NCI-H345 treated with DMSO at 0.1 percent for 48 hours (cell line): Measurements from ENCODE around the gene FMO5.

Experiments
- DNase-seq: peaks from one replicate; lab custom pipeline; 2025; ENCODE audit not compliant: unreplicated experiment; lab: John Stamatoyannopoulos, UW

FMO5 gene, protein sequence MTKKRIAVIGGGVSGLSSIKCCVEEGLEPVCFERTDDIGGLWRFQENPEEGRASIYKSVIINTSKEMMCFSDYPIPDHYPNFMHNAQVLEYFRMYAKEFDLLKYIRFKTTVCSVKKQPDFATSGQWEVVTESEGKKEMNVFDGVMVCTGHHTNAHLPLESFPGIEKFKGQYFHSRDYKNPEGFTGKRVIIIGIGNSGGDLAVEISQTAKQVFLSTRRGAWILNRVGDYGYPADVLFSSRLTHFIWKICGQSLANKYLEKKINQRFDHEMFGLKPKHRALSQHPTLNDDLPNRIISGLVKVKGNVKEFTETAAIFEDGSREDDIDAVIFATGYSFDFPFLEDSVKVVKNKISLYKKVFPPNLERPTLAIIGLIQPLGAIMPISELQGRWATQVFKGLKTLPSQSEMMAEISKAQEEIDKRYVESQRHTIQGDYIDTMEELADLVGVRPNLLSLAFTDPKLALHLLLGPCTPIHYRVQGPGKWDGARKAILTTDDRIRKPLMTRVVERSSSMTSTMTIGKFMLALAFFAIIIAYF

DNA sequence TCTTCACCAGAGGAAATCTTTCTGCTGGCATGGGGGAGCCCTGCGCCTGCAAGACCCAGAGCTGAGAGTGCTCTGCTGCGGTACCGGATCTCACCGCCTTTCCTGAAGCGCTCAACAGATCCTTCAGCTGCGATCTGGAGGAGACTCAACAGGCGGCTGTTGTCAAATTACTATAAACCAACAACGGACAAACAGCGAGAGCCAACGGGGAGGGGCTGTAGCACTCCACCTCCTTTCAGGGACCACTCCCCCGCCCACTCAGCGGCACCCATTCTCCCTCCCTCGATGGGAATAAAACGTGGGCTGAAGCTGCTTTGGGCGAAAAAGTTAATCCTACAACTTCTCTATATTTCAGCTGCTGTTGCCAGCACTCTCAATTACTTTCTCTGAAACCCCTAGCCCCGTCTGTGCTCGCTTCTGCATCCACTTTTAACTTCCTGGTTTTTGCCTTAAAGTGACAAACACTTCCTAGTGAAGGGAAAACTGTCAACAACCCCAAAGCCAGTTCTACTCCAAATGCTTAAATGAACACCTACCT is at the start of gene FMO5:
Gene FMO5 (minus strand): TSS at position 147 of the 538 bp plus-strand sequence. CDS start 310 bp downstream, outside the sequence.
- peak; percentile 71 for DNase-seq

DNA sequence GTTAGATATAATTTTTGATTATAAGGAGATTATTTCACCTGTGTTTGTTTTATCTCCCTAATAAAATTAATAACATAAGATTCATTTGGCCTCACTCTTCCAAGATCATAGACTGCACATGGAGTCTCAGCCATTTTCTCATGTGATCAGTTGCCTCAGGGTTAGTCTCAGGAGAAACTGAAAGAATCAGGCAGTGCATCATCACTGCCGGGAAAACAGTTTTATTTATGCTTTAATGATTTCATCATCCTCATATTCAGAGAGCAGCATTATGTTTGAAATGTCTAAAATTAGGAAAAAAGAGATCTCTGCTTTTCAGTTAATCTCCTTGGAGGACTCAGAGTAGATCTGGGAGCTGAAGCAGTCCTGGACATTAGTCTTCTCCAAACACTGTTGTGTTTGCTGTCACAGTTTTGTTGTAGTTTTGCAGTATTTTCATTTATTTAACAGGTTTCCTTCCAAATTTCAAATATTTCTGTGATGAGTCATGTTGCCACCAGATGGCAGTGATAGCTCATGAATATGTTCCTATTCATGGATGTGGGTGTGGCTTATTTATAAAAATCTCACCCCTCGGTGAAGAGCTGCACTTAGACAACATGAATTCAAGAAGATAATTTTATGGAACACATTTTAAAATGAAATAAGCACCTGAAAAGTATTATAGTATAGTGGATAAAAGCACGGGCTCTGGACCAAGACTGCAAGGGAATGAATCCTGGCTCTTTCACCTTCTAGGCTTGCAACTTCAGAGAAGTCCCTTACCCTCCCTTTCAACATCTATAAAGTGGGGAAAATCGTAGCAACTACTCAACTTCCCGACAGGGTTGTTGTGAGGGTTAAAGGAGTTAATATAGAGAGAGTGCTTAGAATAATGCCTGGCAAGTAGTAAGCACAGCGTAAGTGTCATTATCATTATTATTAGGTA is 48.5 kb upstream of the FMO5 start:
- peak; percentile 79 for DNase-seq

- DNase-seq = no peak
Observed at GRCh38 chr1:147272042-147272441, 46.9 kb upstream of the FMO5 start.

DNA sequence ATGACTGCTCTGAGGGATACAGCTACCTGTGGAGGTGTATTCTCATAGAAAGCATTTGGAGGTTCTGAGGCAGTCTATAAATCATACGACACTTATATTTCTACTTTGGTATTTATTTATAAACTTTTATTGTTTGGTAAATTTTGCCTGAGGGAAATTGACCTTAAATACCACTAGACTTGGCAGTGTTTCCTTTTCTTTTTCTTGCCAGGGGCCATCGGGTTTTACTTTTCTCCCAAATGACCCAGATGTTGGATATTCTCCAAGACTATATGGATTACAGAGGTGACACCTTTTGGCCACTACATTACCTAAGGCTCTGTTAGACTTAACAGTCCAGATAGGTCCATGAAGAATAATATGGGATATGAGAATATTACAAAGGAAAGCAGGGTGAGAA is 45.6 kb upstream of the FMO5 start:
- no peak for DNase-seq

DNA sequence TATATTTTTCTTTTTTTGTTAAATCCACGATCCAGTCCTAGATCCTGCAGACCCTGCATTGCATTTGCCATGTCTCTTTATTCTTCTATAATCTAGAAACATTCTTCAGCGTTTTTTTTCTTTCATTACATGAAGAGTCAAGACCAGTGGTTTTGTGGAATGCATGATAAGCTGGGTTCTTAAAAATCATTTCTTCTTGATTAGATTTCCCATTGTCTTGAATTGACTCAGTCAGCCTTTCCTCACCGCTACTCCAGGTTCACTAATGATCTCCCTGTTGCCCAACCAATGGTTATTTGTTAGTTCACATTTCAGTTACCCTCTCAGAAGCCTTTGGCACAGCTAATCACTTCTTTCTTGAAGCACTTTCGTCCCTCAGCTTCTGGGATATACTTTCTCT is 42.6 kb upstream of the FMO5 start:
- DNase-seq = no peak

DNA sequence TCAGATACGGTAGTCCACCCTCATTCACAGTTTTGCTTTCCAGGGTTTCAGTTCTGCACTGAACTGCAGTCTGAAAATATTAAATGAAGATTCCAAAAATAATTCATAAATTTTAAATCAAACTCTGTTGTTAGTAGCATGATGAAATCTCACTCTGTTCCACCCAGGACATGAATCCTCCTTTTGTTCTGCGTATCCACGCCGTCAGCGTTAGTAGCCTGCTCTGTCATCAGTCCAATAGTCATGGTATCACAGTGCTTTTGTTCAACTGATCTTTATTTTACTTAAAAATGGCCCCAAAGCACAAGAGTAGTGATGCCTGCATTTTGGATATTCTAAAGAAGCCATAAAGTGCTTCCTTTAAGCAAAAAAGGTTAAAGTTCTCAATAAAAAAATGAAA is 41.2 kb upstream of the FMO5 start:
- no peak for DNase-seq

DNA sequence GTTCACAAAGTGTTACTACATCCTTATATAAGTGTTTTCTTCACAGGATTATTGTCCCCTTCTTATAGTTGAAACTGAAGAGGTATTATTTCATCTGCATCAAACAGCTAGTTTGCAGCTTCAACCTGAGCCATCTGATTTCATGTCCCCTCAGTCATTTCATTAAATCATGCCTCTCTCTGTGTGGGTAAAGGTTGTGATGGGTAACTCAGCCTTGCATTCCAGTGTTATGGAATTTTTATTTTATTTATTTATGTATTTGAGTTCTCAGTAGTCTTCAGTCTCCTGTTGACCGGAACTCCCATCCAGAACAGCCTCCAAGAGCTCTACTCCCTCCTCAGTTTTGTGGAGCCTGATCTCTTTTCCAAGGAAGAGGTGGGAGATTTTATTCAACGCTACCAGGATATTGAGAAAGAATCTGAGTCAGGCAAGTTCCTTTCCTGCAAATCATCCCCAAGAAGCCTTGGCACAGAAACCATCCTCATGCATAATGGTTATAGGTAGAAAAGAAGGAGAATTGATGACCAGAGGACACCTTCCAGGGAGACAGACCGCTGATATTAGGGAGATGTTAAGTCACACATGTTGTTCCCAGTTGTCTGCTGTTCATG is 39.1 kb upstream of the FMO5 start:
- DNase-seq = no peak

DNA sequence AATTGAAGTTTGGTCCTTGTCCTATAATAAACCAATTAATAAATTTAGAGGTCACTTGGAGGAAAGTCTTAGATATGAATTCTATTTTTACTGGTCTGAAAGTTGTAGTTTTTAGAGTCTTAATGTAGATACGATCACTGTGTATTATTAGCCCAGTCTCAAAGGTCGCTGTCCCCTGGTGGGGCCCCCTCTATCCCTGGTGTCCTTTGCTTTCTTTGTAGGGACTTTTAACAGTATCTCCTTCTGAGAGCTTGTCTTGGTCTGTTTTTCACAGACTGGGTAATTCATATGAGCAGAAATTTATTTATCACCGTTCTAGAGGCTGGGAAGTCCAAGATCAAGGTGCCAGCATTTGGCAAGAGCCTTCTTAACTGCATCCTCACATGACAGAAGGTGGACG is 35.8 kb upstream of the FMO5 start:
- no peak for DNase-seq

DNA sequence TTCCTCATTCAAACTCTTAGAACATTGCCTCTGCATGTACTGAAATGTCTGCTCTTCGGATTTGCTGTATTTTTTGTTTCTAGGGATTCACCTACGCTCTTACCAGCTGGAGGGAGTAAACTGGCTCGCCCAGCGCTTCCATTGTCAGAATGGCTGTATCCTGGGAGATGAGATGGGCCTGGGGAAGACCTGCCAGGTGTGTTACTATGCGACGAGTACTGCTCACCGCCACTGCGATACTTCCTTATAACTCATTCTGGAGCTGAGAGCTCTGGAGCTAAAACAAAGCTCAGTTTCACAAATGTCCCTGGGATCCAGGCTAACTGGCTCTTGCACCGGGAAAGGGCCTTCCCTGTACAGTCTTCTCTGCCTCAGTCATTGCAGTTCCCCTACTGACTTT is 27.4 kb upstream of the FMO5 start:
- DNase-seq = no peak

- DNase-seq = no peak
Observed at GRCh38 chr1:147247656-147248238, 22.6 kb upstream of the FMO5 start.

DNA sequence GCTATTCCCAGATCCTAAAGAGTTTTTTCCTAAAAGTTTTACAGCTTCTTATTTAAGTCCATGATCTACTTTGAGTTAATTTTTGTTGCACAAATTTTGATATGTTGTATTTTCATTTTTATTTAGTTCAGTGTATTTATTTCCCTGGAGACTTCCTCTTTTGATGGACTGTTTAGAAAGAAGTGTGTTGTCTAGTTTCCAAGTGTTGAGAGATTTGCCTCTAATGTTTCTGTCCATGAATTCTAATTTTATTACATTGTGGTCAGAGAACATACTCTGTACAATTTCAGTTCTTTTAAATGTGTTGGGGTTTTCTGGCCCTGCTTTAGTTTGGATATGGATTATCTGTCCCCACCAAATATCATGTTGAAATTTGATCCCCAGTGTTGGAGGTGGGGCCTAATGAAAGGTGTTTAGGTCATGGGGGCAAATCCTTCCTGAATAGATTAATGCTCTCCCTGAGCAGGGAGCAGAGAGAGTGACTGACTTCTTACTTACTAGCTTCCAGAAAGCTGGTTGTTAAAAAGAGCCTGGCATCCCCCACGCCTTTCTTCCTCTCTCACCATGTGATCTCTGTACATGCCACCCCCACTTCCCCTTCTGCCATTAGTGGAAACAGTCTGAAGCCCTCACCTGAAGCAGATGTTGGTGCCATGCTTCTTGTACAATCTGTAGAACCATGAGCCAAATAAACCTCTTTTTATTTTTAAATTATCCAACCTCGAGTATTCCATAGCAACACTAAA is 21.9 kb upstream of the FMO5 start:
- DNase-seq = no peak

- DNase-seq = no peak
Observed at GRCh38 chr1:147246044-147246690, 21.0 kb upstream of the FMO5 start.

- no peak for DNase-seq
Observed at GRCh38 chr1:147245586-147246021, 20.5 kb upstream of the FMO5 start.

DNA sequence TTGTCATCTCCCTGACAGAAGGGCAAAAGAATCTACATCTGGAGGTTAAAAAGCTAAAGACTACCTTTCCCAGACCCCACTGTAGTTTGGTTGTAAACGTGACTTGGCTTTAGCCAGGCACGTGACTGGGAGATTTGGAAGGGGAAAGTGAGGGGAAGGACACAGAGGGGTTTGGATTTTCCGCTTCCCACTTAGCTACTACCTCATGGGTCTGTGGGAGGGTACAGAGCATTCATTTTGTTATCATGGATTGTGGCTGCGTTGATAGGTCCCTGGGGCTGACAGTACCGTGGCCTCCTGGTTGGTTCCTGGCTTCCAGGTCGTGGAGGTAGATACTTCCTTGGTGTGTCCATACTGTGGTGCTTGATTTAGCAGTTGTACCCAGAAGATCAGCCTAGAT is 20.0 kb upstream of the FMO5 start:
- DNase-seq = no peak

- peak; percentile 33 for DNase-seq
Observed at GRCh38 chr1:147243841-147244240, 18.7 kb upstream of the FMO5 start.

DNA sequence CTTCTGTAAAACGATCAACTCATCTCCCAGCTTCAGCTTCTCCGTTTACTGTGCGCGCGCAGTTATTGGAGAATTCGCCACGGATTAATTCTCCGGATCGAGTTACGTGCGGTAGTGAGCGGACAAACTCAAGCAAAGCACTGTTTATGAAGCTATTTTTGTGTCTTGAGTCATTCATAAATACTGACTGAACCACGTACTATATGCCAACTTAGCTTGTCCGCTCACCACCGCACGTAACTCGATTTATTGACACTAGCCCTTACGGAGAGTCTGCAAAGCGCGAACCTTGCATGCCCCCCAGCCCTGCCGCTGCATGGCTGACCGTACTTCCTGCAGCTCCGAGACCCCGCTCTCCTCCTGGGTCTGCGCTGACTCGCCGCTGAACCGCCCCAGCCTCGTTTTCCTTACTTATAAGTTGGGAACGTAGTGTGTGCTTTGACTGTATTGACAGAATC is 18.1 kb upstream of the FMO5 start:
- DNase-seq = peak; percentile 73

- peak; percentile 99 for DNase-seq
Observed at GRCh38 chr1:147242449-147243227, 17.5 kb upstream of the FMO5 start, which contains the start of gene CHD1L. TSS of gene CHD1L (plus strand) at chr1:147242684. CDS start at chr1:147242704, 20 bp downstream.

- DNase-seq = no peak
Observed at GRCh38 chr1:147241934-147242448, 16.9 kb upstream of the FMO5 start.
